PC-3 (cell line): ENCODE measurements around the gene SLC31A2.

Experiments used
- EZH2 ChIP-seq: fragments of 300-600 bp; sonication (generic); IDR thresholded peaks from one replicate; pipeline ENCODE4 v1.6.1; 2017; ENCODE audit warnings: antibody characterized with exemption, mild to moderate bottlenecking, low read length; ENCODE audit not compliant: unreplicated experiment
- TF ChIP-seq, protein P1 (sequence below): fragments of 300-600 bp; sonication (generic); conservative IDR thresholded peaks from 2 replicates; pipeline ENCODE4 v1.5.1; 2017; ENCODE audit warnings: antibody characterized with exemption, low read depth, mild to moderate bottlenecking, low read length

GRCh38 chr9:113173341-113173740, 22.5 kb downstream of the SLC31A2 start:
- TF ChIP-seq, protein P1, sequence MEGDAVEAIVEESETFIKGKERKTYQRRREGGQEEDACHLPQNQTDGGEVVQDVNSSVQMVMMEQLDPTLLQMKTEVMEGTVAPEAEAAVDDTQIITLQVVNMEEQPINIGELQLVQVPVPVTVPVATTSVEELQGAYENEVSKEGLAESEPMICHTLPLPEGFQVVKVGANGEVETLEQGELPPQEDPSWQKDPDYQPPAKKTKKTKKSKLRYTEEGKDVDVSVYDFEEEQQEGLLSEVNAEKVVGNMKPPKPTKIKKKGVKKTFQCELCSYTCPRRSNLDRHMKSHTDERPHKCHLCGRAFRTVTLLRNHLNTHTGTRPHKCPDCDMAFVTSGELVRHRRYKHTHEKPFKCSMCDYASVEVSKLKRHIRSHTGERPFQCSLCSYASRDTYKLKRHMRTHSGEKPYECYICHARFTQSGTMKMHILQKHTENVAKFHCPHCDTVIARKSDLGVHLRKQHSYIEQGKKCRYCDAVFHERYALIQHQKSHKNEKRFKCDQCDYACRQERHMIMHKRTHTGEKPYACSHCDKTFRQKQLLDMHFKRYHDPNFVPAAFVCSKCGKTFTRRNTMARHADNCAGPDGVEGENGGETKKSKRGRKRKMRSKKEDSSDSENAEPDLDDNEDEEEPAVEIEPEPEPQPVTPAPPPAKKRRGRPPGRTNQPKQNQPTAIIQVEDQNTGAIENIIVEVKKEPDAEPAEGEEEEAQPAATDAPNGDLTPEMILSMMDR, result no peak
- TF ChIP-seq EZH2, result no peak
